ENCODE measurements around the gene STRN4. TPM values are rescaled to one million over a fixed set of nuclear protein-coding genes. Genes with fewer than 3 reads are reported as not detected.

The STRN4 gene
- total RNA-seq, 4 donors from 2014 or later: 55.1 to 109 (median 81.8) TPM

DNA sequence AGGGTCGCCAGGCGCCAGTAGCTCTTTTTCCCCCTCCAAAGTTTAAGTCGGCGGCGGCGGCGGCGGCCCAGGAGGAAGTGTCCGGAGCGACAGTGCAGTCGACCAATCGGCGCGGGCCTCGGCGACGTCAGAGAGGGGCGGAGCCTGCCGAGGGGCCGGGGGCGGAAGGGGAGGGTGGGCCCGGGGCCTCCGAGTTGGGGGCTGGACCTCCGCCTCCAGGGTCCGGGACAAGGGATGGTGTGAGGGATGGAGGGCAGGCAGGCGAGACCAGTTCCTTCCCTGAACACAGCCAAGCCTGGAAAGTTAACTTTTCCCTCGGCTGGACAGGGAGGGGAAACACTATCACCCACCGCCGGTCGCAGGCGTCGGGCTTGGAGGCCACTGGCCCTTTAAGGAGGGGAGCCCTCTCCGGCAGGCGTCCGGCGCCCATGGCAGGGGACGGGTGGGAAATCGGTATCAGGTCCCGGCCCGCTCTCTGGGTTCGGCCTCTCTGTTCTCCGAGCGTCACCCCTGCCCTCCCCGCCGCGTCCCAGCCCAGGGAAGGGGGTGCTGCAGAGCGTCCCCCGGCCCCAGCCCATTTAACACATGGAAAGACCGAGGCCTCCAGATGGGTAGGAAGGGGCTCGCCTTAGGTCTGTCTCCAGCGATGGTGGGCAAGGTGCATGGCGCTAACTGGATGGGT, 29.1 kb downstream of the STRN4 start, which contains the start of gene PRKD2:
Gene PRKD2, minus strand, starts transcription at position 81 of the 682 bp plus-strand sequence. CDS start 744 bp downstream, outside the sequence.
- Histone ChIP-seq H3K36me3 (no peaks in the 10 kb centered on the region), H3K27ac (peak within 1 kb of the TSS; percentile 90 to 92), H3K4me1 (peaks cover 8 to 9% of the 10 kb centered on the region in 2 donors), H3K9me3 (no peaks in the 10 kb centered on the region), H3K27me3 (no peaks in the 10 kb centered on the region), H3K4me3 (peak within 1 kb of the TSS; percentile 68 to 91)
- peak; percentile 91 to 93 for DNase-seq
- intact Hi-C loops (cut with DNase I; ENCODE audit: low total_unique reads): no loop called here
- peak; percentile 62 to 64 for TF ChIP-seq POLR2A (IDR thresholded peaks at IDR 0.05)
- TF ChIP-seq, protein P1, sequence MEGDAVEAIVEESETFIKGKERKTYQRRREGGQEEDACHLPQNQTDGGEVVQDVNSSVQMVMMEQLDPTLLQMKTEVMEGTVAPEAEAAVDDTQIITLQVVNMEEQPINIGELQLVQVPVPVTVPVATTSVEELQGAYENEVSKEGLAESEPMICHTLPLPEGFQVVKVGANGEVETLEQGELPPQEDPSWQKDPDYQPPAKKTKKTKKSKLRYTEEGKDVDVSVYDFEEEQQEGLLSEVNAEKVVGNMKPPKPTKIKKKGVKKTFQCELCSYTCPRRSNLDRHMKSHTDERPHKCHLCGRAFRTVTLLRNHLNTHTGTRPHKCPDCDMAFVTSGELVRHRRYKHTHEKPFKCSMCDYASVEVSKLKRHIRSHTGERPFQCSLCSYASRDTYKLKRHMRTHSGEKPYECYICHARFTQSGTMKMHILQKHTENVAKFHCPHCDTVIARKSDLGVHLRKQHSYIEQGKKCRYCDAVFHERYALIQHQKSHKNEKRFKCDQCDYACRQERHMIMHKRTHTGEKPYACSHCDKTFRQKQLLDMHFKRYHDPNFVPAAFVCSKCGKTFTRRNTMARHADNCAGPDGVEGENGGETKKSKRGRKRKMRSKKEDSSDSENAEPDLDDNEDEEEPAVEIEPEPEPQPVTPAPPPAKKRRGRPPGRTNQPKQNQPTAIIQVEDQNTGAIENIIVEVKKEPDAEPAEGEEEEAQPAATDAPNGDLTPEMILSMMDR (IDR thresholded peaks at IDR 0.05): no peak

DNA sequence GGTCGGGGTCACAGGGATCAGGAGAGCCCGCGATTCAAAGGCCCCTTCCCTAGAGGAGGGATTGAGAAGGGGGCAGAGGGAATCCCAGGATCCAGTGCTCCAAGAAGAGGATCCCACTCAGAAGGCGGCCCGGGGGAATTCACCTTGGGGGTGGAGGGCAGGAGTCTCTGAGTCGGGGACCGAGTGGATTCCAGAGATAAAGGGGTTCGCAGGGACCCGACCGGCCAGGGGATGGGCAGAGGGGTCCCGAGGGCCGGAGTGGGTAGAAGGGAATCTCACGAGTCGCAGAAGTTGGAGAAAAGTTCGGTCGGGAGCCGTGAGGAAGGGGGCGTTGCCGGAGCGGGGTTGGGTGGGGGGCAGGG, 29.6 kb downstream of the STRN4 start:
- Histone ChIP-seq H3K4me1 (peaks cover 8 to 9% of the 10 kb centered on the region in 2 donors), H3K36me3 (no peaks in the 10 kb centered on the region)
- intact Hi-C loops (cut with DNase I; ENCODE audit: low total_unique reads): no loop called here

DNA sequence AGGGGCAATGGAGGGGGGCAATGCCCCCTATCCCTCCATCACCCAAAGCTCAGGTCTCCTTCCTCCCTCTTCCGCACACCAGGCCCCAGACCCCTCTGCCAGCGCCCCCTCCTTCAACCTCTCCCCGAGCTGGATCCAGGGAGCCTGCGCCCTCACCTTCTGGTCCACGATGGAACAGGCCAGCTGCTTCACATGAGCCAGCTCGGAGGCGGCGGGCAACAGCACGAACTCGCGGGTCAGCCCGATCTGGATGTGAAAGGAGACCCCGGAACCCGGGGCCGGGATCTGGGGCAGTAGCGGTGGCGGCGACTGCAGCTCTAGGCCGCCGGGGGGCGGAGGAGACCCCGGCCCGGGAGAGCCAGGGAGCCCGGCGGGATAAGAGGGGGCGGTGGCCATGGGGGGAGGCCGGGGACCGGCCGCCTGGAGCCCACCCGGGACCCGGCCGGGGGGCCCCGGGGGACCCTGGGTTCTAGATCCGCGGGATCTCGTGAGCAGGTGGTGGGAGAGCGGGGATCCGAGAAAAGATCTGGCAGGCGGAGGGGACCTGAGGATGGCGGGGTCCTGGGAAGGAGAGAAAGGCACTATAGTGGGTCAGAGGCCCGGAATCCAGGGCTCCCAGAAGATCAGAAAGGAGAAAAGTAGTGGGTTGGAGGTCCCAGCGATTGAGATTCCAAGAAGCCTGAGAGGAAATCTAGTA, 30.1 kb downstream of the STRN4 start:
- H3K9me3 ChIP-seq: no peaks in the 10 kb centered on the region
- TF ChIP-seq, protein P1 (IDR thresholded peaks at IDR 0.05): peak in 1 of 4 experiments; percentile 10
- TF ChIP-seq POLR2A (IDR thresholded peaks at IDR 0.05): no peak
- no peaks in the 10 kb centered on the region for H3K36me3 ChIP-seq
- intact Hi-C loops (cut with DNase I; ENCODE audit: low total_unique reads): no loop called here
- no peak for DNase-seq
- H3K27me3 ChIP-seq: no peaks in the 10 kb centered on the region
- peak overlapping the region; percentile 68 to 91 for H3K4me3 ChIP-seq
- peaks cover 8 to 9% of the 10 kb centered on the region in 2 donors for H3K4me1 ChIP-seq
- H3K27ac ChIP-seq: peak overlapping the region; percentile 90 to 92

More for the DNA sequence above, 29.6 kb downstream of the STRN4 start:
- TF ChIP-seq, protein P1 (IDR thresholded peaks at IDR 0.05): no peak
- no peak for TF ChIP-seq POLR2A (IDR thresholded peaks at IDR 0.05)
- DNase-seq: no peak
- no peaks in the 10 kb centered on the region for H3K9me3 ChIP-seq
- peak overlapping the region; percentile 90 to 92 for H3K27ac ChIP-seq
- H3K4me3 ChIP-seq: peak overlapping the region; percentile 68 to 91
- H3K27me3 ChIP-seq: no peaks in the 10 kb centered on the region

DNA sequence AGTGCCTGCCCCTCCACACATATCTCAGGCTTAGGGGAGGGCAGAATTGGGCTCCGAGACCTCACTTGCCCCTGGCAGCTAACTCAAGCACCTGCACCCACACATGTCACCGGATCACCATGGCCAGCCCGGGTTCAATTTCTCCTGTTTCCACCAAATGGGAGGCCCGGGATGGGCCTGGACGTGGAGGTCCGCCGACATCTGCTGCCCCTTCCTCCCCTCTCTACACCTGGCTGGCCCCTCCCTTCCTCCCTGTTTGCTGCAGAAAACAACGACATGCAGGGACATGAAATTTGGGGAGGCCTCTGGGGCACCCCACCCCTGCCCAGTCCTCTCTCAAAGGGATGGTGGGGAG, 30.7 kb downstream of the STRN4 start:
- Histone ChIP-seq H3K4me1 (peaks cover 8 to 9% of the 10 kb centered on the region in 2 donors), H3K9me3 (no peaks in the 10 kb centered on the region), H3K27ac (peak overlapping the region; percentile 90 to 92), H3K36me3 (no peaks in the 10 kb centered on the region), H3K27me3 (no peaks in the 10 kb centered on the region), H3K4me3 (peak overlapping the region; percentile 68 to 91)
- intact Hi-C loops (cut with DNase I; ENCODE audit: low total_unique reads): no loop called here
- DNase-seq: no peak
- TF ChIP-seq POLR2A (IDR thresholded peaks at IDR 0.05): no peak
- TF ChIP-seq, protein P1 (IDR thresholded peaks at IDR 0.05): no peak

Measured in uterus (tissue), 4 donors.